SJSA1 (cell line): ENCODE measurements around the gene CNTN4. TPM values are rescaled to one million over a fixed set of nuclear protein-coding genes. Genes with fewer than 3 reads are reported as not detected.

Experiments
- DNase-seq, 2 experiments: peaks; one replicate each; pipeline ENCODE4 v3.0.0-alpha.2; 2015 to 2020; ENCODE audit warnings: low spot score in 2 of 2, low read depth in 1 of 2
- H3K27ac ChIP-seq: fragments of 250-450 bp; sonication (Bioruptor Pico); 2 replicates; pipeline ENCODE4 v1.5.1; 2020; ENCODE audit warnings: mild to moderate bottlenecking, moderate library complexity
- H3K27me3 ChIP-seq: fragments of 250-450 bp; sonication (Bioruptor Pico); replicated peaks from 2 replicates; pipeline ENCODE4 v1.5.1; 2020; ENCODE audit warnings: mild to moderate bottlenecking, moderate library complexity
- H3K36me3 ChIP-seq: fragments of 250-450 bp; sonication (Bioruptor Pico); 2 replicates; pipeline ENCODE4 v1.5.1; 2020; ENCODE audit warnings: mild to moderate bottlenecking
- H3K4me1 ChIP-seq: fragments of 250-450 bp; sonication (Bioruptor Pico); replicated peaks from 2 replicates; pipeline ENCODE4 v1.6.1; 2021; ENCODE audit warnings: mild to moderate bottlenecking
- H3K4me3 ChIP-seq: fragments of 250-450 bp; sonication (Bioruptor Pico); 2 replicates; pipeline ENCODE4 v1.5.1; 2020; ENCODE audit warnings: mild to moderate bottlenecking
- H3K9me3 ChIP-seq: fragments of 250-450 bp; sonication (Bioruptor Pico); replicated peaks from 2 replicates; pipeline ENCODE4 v1.5.1; 2020; ENCODE audit warnings: mild to moderate bottlenecking
- total RNA-seq: library from RNA; depleted of rRNA; stranded (reverse); fragments of >200 nt; shearing (Covaris generic); gene quantifications from 2 replicates; pipeline ENCODE4 v1.2.3, GENCODE V29; 2014

The CNTN4 gene
- total RNA-seq, 1 experiment from 2014 or later, result not detected

GRCh38 chr3:2106438-2106837 is 7.8 kb downstream of the CNTN4 start:
- no peak for DNase-seq
- Histone ChIP-seq H3K27me3 (no peaks in the 10 kb centered on the region), H3K4me1 (no peaks in the 10 kb centered on the region), H3K9me3 (no peaks in the 10 kb centered on the region), H3K36me3 (no peaks in the 10 kb centered on the region), H3K27ac (no peak overlapping the region), H3K4me3 (no peak overlapping the region)

- Histone ChIP-seq H3K36me3 (no peaks in the 10 kb centered on the region), H3K27me3 (no peaks in the 10 kb centered on the region), H3K4me3 (no peak overlapping the region), H3K9me3 (no peaks in the 10 kb centered on the region), H3K4me1 (no peaks in the 10 kb centered on the region), H3K27ac (no peak overlapping the region)
- DNase-seq, result no peak
These were observed 12.0 kb downstream of the CNTN4 start for GRCh38 chr3:2110597-2111117.

GRCh38 chr3:2114617-2115275 is 16.1 kb downstream of the CNTN4 start:
- Histone ChIP-seq H3K27ac (no peak overlapping the region), H3K9me3 (no peaks in the 10 kb centered on the region), H3K4me1 (no peaks in the 10 kb centered on the region), H3K27me3 (no peaks in the 10 kb centered on the region), H3K36me3 (no peaks in the 10 kb centered on the region), H3K4me3 (no peak overlapping the region)
- no peak for DNase-seq

GRCh38 chr3:2130726-2131125 is 32.1 kb downstream of the CNTN4 start:
- Histone ChIP-seq H3K4me1 (no peaks in the 10 kb centered on the region), H3K36me3 (no peaks in the 10 kb centered on the region), H3K27me3 (no peaks in the 10 kb centered on the region), H3K27ac (no peak overlapping the region), H3K9me3 (no peaks in the 10 kb centered on the region), H3K4me3 (no peak overlapping the region)
- DNase-seq, result no peak

GRCh38 chr3:2133146-2133545 is 34.5 kb downstream of the CNTN4 start:
- H3K4me3 ChIP-seq, result no peak overlapping the region
- H3K4me1 ChIP-seq, result no peaks in the 10 kb centered on the region
- H3K27ac ChIP-seq, result no peak overlapping the region
- H3K27me3 ChIP-seq, result no peaks in the 10 kb centered on the region
- no peaks in the 10 kb centered on the region for H3K9me3 ChIP-seq
- no peaks in the 10 kb centered on the region for H3K36me3 ChIP-seq
- DNase-seq, result no peak

- H3K27me3 ChIP-seq, result no peaks in the 10 kb centered on the region
- H3K9me3 ChIP-seq, result no peaks in the 10 kb centered on the region
These were observed 39.0 kb downstream of the CNTN4 start for GRCh38 chr3:2137651-2138050.

GRCh38 chr3:2141482-2141881 is 42.8 kb downstream of the CNTN4 start:
- Histone ChIP-seq H3K27ac (no peak overlapping the region), H3K27me3 (no peaks in the 10 kb centered on the region), H3K9me3 (no peaks in the 10 kb centered on the region), H3K4me3 (no peak overlapping the region), H3K4me1 (no peaks in the 10 kb centered on the region), H3K36me3 (no peaks in the 10 kb centered on the region)
- no peak for DNase-seq

More at GRCh38 chr3:2137651-2138050, 39.0 kb downstream of the CNTN4 start:
- Histone ChIP-seq H3K36me3 (no peaks in the 10 kb centered on the region), H3K27ac (no peak overlapping the region), H3K4me3 (no peak overlapping the region), H3K4me1 (no peaks in the 10 kb centered on the region)
- no peak for DNase-seq

GRCh38 chr3:2148561-2149340 is 50.1 kb downstream of the CNTN4 start:
- DNase-seq, result no peak
- H3K27ac ChIP-seq, result no peak overlapping the region
- H3K4me1 ChIP-seq, result no peaks in the 10 kb centered on the region
- no peak overlapping the region for H3K4me3 ChIP-seq
- no peaks in the 10 kb centered on the region for H3K36me3 ChIP-seq
- no peaks in the 10 kb centered on the region for H3K9me3 ChIP-seq
- H3K27me3 ChIP-seq, result no peaks in the 10 kb centered on the region

GRCh38 chr3:2153053-2153452 is 54.4 kb downstream of the CNTN4 start:
- DNase-seq, result no peak
- no peaks in the 10 kb centered on the region for H3K36me3 ChIP-seq
- H3K4me1 ChIP-seq, result no peaks in the 10 kb centered on the region
- H3K27ac ChIP-seq, result no peak overlapping the region
- H3K9me3 ChIP-seq, result no peaks in the 10 kb centered on the region
- H3K4me3 ChIP-seq, result no peak overlapping the region
- H3K27me3 ChIP-seq, result no peaks in the 10 kb centered on the region

- Histone ChIP-seq H3K27ac (no peak overlapping the region), H3K4me3 (no peak overlapping the region), H3K9me3 (no peaks in the 10 kb centered on the region), H3K36me3 (no peaks in the 10 kb centered on the region), H3K27me3 (no peaks in the 10 kb centered on the region), H3K4me1 (no peaks in the 10 kb centered on the region)
- DNase-seq, result no peak
These were observed 54.9 kb downstream of the CNTN4 start for GRCh38 chr3:2153547-2153946.

GRCh38 chr3:2154621-2155020 is 56.0 kb downstream of the CNTN4 start:
- Histone ChIP-seq H3K4me1 (no peaks in the 10 kb centered on the region), H3K27me3 (no peaks in the 10 kb centered on the region), H3K9me3 (no peaks in the 10 kb centered on the region), H3K4me3 (no peak overlapping the region), H3K36me3 (no peaks in the 10 kb centered on the region), H3K27ac (no peak overlapping the region)
- DNase-seq, result no peak

- no peak for DNase-seq
- Histone ChIP-seq H3K9me3 (no peaks in the 10 kb centered on the region; the same call in 1 of the 2 replicates), H3K4me1 (no peaks in the 10 kb centered on the region), H3K27ac (no peak overlapping the region), H3K4me3 (no peak overlapping the region), H3K27me3 (no peaks in the 10 kb centered on the region), H3K36me3 (no peaks in the 10 kb centered on the region)
These were observed 57.7 kb downstream of the CNTN4 start for GRCh38 chr3:2156244-2156847.

- no peak overlapping the region for H3K27ac ChIP-seq
- no peaks in the 10 kb centered on the region for H3K27me3 ChIP-seq
- H3K4me3 ChIP-seq, result no peak overlapping the region
- H3K36me3 ChIP-seq, result no peaks in the 10 kb centered on the region
- no peaks in the 10 kb centered on the region; the same call in 1 of the 2 replicates for H3K9me3 ChIP-seq
- no peaks in the 10 kb centered on the region for H3K4me1 ChIP-seq
- DNase-seq, result no peak
These were observed 60.2 kb downstream of the CNTN4 start for GRCh38 chr3:2158828-2159227.

GRCh38 chr3:2166552-2166951 is 67.9 kb downstream of the CNTN4 start:
- no peak for DNase-seq
- Histone ChIP-seq H3K27me3 (no peaks in the 10 kb centered on the region), H3K4me1 (no peaks in the 10 kb centered on the region), H3K9me3 (no peaks in the 10 kb centered on the region), H3K4me3 (no peak overlapping the region), H3K27ac (no peak overlapping the region), H3K36me3 (no peaks in the 10 kb centered on the region)
